B cell (primary cell): ENCODE data around the gene C1QTNF12. TPM values are rescaled to one million over a fixed set of nuclear protein-coding genes. Genes with fewer than 3 reads are reported as not detected.

Source experiments
- ATAC-seq: fragments of 200-7000 bp; cut with Tn5 transposase; one replicate; pipeline ENCODE4 v1.10.0; 2021; ENCODE audit warnings: low read depth, mild to moderate bottlenecking, moderate number of reproducible peaks, moderate library complexity
- CTCF ChIA-PET: fragments of 350-600 bp; sonication (Branson Sonifier 250); formaldehyde crosslinking; loops from one replicate; lab custom pipeline; 2021; ENCODE audit warnings: antibody characterized with exemption, inconsistent platforms; lab: Charles Lee
- POLR2A ChIA-PET: fragments of 350-600 bp; sonication (Branson Sonifier 250); formaldehyde crosslinking; loops from one replicate; lab custom pipeline; 2021; ENCODE audit warnings: antibody characterized with exemption; lab: Charles Lee
- DNase-seq: peaks from one replicate; pipeline ENCODE4 v3.0.0; 2013
- H2AFZ ChIP-seq: 2 replicates; pipeline ENCODE4 v1.6.1; 2012; ENCODE audit warnings: mild to moderate bottlenecking, low read depth, low read length; ENCODE audit not compliant: insufficient read depth, poor library complexity, severe bottlenecking
- H3K27ac ChIP-seq, 2 donors: 1 replicate in 1 of 2; 2 replicates in 1 of 2; pipeline ENCODE4 v1.5.1; 2012 to 2013; ENCODE audit warnings: low read length in 2 of 2, mild to moderate bottlenecking in 2 of 2, moderate library complexity in 1 of 2
- H3K27me3 ChIP-seq, 4 experiments: fragments of 200-600 bp in 1 of 4; sonication (generic) in 1 of 4; replicated peaks in 1 of 4; 1 replicate in 2 of 4; 2 replicates in 2 of 4; pipeline versions ENCODE4 v1.6.1 to v1.7.0; 2013 to 2016; ENCODE audit warnings: low read length in 3 of 4, mild to moderate bottlenecking in 2 of 4, mixed read lengths in 1 of 4, moderate library complexity in 1 of 4; ENCODE audit not compliant: insufficient read depth in 4 of 4, control insufficient read depth in 3 of 4; ENCODE audit errors: control extremely low read depth in 1 of 4
- H3K36me3 ChIP-seq, 2 experiments: replicated peaks in 1 of 2; 1 replicate in 1 of 2; 2 replicates in 1 of 2; pipeline versions ENCODE4 v1.6.1 to v1.7.1; 2013; ENCODE audit warnings: low read length in 1 of 2; ENCODE audit not compliant: insufficient read depth in 2 of 2, control insufficient read depth in 1 of 2; ENCODE audit errors: control extremely low read depth in 1 of 2, extremely low read depth in 1 of 2
- H3K4me1 ChIP-seq, 2 donors: fragments of 200-600 bp in 1 of 2; sonication (generic) in 1 of 2; 1 replicate in 1 of 2; 2 replicates in 1 of 2; pipeline versions ENCODE4 v1.5.1 to v1.6.1; 2013 to 2017; ENCODE audit warnings: low read length in 2 of 2; ENCODE audit not compliant: control insufficient read depth in 2 of 2, insufficient read depth in 2 of 2
- H3K4me2 ChIP-seq: replicated peaks from 2 replicates; pipeline ENCODE3; 2012; ENCODE audit warnings: mild to moderate bottlenecking, low read depth, low read length; ENCODE audit not compliant: poor library complexity, severe bottlenecking
- H3K4me3 ChIP-seq, 5 experiments: fragments of 200-600 bp in 1 of 5; sonication (generic) in 1 of 5; 1 replicate in 3 of 5; 2 replicates in 2 of 5; pipeline versions ENCODE4 v1.5.1 to v1.7.0; 2011 to 2016; ENCODE audit warnings: low read length in 4 of 5, mild to moderate bottlenecking in 4 of 5, low read depth in 2 of 5, control low read depth in 1 of 5, moderate library complexity in 1 of 5; ENCODE audit not compliant: insufficient read depth in 1 of 5; ENCODE audit errors: control extremely low read depth in 1 of 5, extremely low read depth in 1 of 5
- H3K79me2 ChIP-seq: fragments of 200-600 bp; sonication (generic); one replicate; pipeline ENCODE4 v1.6.0; 2016; ENCODE audit warnings: low read length; ENCODE audit not compliant: control insufficient read depth, insufficient read depth
- H3K9ac ChIP-seq: fragments of 200-600 bp; sonication (generic); 2 replicates; pipeline ENCODE4 v1.6.1; 2017; ENCODE audit warnings: mild to moderate bottlenecking, low read length, moderate library complexity
- H3K9me3 ChIP-seq, 3 donors: one replicate each; pipeline versions ENCODE4 v1.6.1 to v1.7.1; 2013; ENCODE audit warnings: low read length in 2 of 3; ENCODE audit not compliant: control insufficient read depth in 2 of 3, insufficient read depth in 1 of 3; ENCODE audit errors: control extremely low read depth in 1 of 3
- H4K20me1 ChIP-seq: 2 replicates; pipeline ENCODE4 v1.6.0; 2012; ENCODE audit warnings: mild to moderate bottlenecking, low read length; ENCODE audit not compliant: insufficient read depth, control insufficient read depth, poor library complexity, severe bottlenecking
- H3K27ac Mint-ChIP-seq: one replicate; pipeline ENCODE4 v1.8.0; 2021; ENCODE audit warnings: mixed read lengths
- H3K27me3 Mint-ChIP-seq: one replicate; pipeline ENCODE4 v1.8.0; 2021; ENCODE audit warnings: mixed read lengths
- H3K4me1 Mint-ChIP-seq: one replicate; pipeline ENCODE4 v1.8.0; 2021; ENCODE audit warnings: mixed read lengths
- H3K4me3 Mint-ChIP-seq: one replicate; pipeline ENCODE4 v1.8.0; 2021; ENCODE audit warnings: mixed read lengths
- H3K9me3 Mint-ChIP-seq: one replicate; pipeline ENCODE4 v1.8.0; 2022; ENCODE audit warnings: mixed read lengths; ENCODE audit not compliant: insufficient read depth
- CTCF ChIP-seq: fragments of 200-600 bp; IDR thresholded peaks from one replicate; pipeline ENCODE4 v1.8.0; 2022; ENCODE audit warnings: antibody characterized with exemption, mild to moderate bottlenecking
- EZH2 ChIP-seq: IDR thresholded peaks from 2 replicates; pipeline ENCODE4 v1.6.1; 2012; ENCODE audit warnings: borderline replicate concordance, low read depth, mild to moderate bottlenecking, moderate library complexity, low read length; ENCODE audit not compliant: insufficient read depth, poor library complexity, severe bottlenecking
- WGBS: methylation state at CpG from one replicate; pipeline ENCODE4 v1.1.5; 2013; ENCODE audit warnings: missing lambda C conversion rate; ENCODE audit not compliant: insufficient coverage; 5-methylcytosine and 5-hydroxymethylcytosine counted together
- intact Hi-C: fragments of 100-400 bp; cut with micrococcal nuclease; formaldehyde crosslinking; loops from one replicate; pipeline ENCODE4 v1.10.0; 2022
- polyA plus RNA-seq: library from polyadenylated mRNA; depleted of rRNA; stranded (reverse); fragments of >200 nt; gene quantifications from 2 replicates; pipeline ENCODE4 v1.2.3, GENCODE V29; 2012
- total RNA-seq, 2 donors: library from RNA; stranded (reverse); fragments of 120-200 nt in 1 of 2; gene quantifications; 1 replicate in 1 of 2; 2 replicates in 1 of 2; pipeline versions ENCODE4 v1.2.3 to v1.2.4, GENCODE V29; 2013 to 2022

The C1QTNF12 gene
- total and polyA plus RNA-seq, 2 donors (not counting 1 experiment from before 2014, with no cell fraction given), result 1.2 to 3.2 TPM

DNA sequence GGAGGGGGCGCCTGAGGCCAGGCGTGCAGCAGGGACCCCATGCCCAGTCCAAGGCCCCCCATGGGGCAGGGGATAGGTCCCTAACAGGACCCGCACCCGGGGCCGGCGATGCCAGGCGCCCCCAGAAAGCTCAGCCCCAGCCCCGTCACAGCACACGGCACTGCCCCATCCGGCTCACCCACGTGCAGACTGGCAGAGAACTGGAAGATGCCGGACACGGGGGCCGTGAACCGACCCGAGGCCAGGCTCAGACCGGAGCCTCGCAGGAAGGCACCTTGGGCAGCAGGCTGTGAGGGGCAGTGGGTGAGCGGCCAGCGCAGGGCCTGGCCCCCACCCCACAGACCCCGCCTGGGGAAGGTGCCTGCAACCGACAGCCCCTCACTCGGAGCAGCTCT, 3.3 kb downstream of the C1QTNF12 start:
- WGBS, result 88% methylated on average over 23 of the region's 23 CpGs
- H3K4me3 ChIP-seq, result no peak overlapping the region
- H3K9ac ChIP-seq, result no peak overlapping the region
- H3K4me2 ChIP-seq, result no peak overlapping the region
- no peak overlapping the region for H3K27ac ChIP-seq
- H3K9me3 Mint-ChIP-seq, result no peaks in the 10 kb centered on the region
- H4K20me1 ChIP-seq, result peaks cover 11% of the 10 kb centered on the region
- CTCF ChIA-PET, result interaction anchor here (2.3 kb wide), 1 partner anchor 8 kb away, joined by 7 read pairs; no protein-coding TSS in a partner anchor
- H3K9me3 ChIP-seq, result peaks cover 0 to 14% (median 0%) of the 10 kb centered on the region in 3 donors
- H2AFZ ChIP-seq, result no peak overlapping the region
- H3K27me3 ChIP-seq, result peaks cover 0 to 55% (median 17%) of the 10 kb centered on the region in 4 experiments
- peaks cover 2% of the 10 kb centered on the region for H3K4me1 Mint-ChIP-seq
- H3K4me1 ChIP-seq, result peaks cover 14 to 16% of the 10 kb centered on the region in 2 donors
- TF ChIP-seq EZH2 (no peak), CTCF (no peak)
- POLR2A ChIA-PET, result no interaction called here
- H3K27ac Mint-ChIP-seq, result no peak overlapping the region
- ATAC-seq (no peak), DNase-seq (no peak)
- intact Hi-C loops, result no loop called here
- H3K79me2 ChIP-seq, result peaks cover 3% of the 10 kb centered on the region
- H3K27me3 Mint-ChIP-seq, result no peaks in the 10 kb centered on the region
- H3K4me3 Mint-ChIP-seq, result no peak overlapping the region
- H3K36me3 ChIP-seq, result no peaks in the 10 kb centered on the region

DNA sequence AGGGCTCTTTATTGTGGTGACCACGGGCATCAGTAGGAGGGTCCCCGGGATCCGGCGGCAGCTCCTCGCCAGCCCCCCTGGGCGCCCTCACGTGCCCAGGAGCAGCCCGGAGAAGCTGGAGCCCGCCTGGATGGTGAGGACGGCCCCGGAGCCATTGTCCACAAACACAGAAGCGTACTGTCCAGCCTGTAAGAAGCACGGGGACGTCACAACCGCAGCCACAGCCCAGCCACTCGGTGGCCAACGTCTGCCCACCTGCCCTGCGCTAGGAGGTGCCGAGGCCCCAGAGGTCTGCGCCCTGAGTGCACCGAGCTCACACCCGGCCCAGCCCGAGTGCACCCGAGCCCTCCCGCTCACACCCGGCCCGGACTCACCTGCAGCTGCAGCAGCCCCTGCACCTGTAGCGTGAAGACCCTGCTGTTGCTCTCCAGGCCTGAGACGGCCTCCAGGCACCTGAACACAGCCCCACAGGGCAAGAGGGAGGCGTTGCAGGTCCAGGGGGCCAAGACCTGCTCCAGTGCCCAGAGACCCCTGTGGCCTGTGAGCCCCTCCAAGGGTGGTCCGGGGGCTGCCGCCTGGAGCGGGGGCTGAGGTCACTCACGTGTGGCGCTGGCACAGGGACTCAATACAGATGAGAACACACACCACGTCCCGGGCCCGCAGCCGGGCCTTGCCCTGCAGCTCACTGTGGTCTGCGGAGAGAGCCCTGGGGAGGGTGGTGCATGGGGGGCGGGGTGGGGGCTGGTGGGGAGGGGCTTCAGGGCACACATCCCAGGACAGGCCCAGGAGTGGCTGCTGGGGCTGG, 3.9 kb downstream of the C1QTNF12 start:
- TF ChIP-seq EZH2, result no peak
- TF ChIP-seq CTCF, result no peak
- Mint-ChIP-seq H3K27me3 (no peaks in the 10 kb centered on the region), H3K4me3 (no peak overlapping the region), H3K9me3 (no peaks in the 10 kb centered on the region), H3K4me1 (peaks cover 8% of the 10 kb centered on the region), H3K27ac (no peak overlapping the region)
- ATAC-seq, result no peak
- ChIA-PET POLR2A (no interaction called here), CTCF (interaction anchor here (0.9 to 2.3 kb wide), 3 partner anchors 8 to 259 kb away, joined by 3 to 7 read pairs (median 6); no protein-coding TSS in a partner anchor)
- H3K36me3 ChIP-seq, result no peaks in the 10 kb centered on the region
- no peak overlapping the region for H2AFZ ChIP-seq
- peaks cover 9% of the 10 kb centered on the region for H4K20me1 ChIP-seq
- H3K27me3 ChIP-seq, result peaks cover 0 to 59% (median 19%) of the 10 kb centered on the region in 4 experiments
- DNase-seq, result no peak
- intact Hi-C loops, result no loop called here
- 87% methylated on average over 34 of the region's 41 CpGs for WGBS
- no peak overlapping the region for H3K4me2 ChIP-seq
- no peak overlapping the region for H3K9ac ChIP-seq
- H3K4me3 ChIP-seq, result no peak overlapping the region
- no peak overlapping the region for H3K27ac ChIP-seq
- H3K9me3 ChIP-seq, result peaks cover 0 to 14% (median 0%) of the 10 kb centered on the region in 3 donors
- H3K79me2 ChIP-seq, result peaks cover 3% of the 10 kb centered on the region
- peaks cover 20 to 22% of the 10 kb centered on the region in 2 donors for H3K4me1 ChIP-seq
